HG02852 (cell line): ENCODE results near the gene DLGAP1.
A peak's percentile ranks its signal among the peaks of the same experiment; 100 is the strongest.

Experiments used
- ATAC-seq: cut with Tn5 transposase; IDR thresholded peaks from one replicate; pipeline ENCODE4 v1.9.1; 2021; ENCODE audit warnings: mild to moderate bottlenecking, moderate library complexity; ENCODE audit not compliant: unreplicated experiment

Gene DLGAP1

GRCh38 chr18:3466045-3466444 lies 989.1 kb downstream of the DLGAP1 start:
- ATAC-seq, result no peak

GRCh38 chr18:3463051-3463450 lies 992.1 kb downstream of the DLGAP1 start:
- ATAC-seq, result no peak

GRCh38 chr18:3461704-3462103 lies 993.4 kb downstream of the DLGAP1 start:
- no peak for ATAC-seq

DNA sequence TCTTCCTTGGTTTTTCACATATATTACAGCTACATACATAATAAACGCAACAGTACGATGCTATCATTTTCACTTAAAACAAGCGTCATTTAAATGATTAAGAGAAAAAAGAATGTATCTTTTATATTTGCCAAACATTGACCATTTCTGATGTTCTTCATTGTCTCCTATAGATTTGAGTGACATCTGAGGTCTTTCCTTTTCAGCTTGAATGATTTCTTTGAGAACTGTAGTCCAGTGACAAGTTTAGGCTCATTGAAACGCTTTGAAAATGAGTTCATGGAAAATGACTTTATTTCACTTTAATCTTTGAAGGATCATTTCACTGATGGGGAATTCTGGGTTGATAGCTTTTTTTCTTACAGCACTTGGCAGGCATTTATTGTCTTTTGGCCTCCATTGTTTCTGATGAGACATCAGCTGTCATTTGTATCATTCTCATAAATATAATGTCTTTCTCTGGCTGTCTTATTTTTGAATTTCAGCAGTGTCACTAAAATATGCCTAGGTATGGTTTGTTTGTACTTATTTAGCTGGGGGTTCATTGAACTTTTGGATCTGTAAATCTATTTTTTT lies 994.2 kb downstream of the DLGAP1 start:
- ATAC-seq, result no peak

DNA sequence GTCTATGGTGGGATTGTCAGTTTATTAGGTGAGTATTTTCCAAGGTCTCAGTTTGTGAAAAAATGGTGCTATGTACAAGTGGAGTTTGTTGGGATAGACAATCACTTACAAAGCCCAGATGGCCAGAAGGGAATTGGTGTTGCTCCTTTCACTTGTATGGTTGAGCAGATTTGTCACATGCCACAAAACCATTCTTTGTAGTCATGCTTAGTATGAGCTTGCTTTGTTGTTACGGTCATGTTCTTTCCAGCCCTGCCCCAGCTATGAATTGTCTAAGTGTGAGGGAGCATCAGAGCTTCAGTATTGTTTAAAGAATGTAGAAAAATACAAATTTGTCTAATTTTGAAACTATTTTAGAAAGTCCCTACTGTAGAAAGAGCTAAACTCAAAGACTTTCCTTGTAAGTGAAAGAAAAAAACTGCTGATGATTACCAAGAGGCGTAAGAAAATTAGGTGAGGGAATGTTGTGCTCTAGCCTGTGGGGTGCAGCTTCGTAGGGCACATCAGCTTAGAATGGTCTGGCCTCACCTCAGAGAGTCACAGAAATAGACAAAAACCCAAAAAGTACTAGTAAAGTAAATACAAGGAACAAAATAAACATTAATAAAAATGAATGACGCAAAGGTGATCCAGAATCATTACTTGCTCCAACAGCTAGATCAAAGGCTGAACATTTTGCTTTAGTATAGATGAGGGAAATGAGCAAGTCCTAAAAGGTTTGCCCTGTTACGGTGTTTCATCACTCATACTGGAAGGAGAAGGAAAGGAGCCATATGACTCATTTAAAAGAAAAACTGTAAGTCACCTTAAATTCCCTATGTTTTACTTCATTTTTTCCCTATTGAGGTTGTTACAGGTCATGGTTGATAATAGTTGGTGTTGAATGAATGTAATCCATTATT lies 995.9 kb downstream of the DLGAP1 start:
- ATAC-seq, result peak; percentile 50

DNA sequence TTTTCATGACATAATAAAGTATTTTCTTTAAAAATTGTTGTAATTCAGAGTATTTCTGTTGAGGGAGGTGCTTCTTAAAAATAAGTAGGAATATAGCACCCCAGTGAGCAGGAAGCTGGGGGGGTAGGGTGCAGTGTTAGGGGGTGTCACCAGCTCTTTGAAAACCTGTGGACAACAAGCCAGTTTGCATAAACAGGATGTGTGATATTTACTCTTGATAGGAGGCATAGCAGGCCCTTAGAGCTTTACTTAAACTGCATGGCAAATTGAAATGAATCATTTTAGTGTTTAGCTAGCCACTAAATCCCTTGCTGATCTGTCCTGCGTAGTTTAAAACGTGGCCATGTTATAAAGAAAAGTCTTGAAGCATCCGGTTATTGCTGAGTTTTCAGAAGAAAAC lies 996.7 kb downstream of the DLGAP1 start:
- no peak for ATAC-seq

GRCh38 chr18:3457261-3457724 lies 997.8 kb downstream of the DLGAP1 start:
- no peak for ATAC-seq

DNA sequence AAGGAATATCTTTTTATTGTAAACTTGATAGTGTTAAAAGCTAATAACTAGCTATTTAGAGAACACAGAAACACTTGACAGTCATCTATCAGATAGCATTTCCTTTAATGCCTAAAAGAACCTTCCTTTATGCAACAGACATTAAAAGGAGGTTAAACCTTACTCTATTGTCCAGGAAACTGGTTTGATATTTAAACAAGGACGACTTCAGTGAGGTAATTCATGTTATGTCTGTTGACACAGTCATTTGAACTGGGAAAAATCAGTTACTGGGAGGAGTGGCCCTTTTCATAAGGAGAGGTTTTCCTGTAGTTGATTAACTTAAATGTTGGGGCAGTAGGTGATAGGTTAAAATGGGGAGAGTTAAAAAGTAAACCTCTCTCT lies 998.4 kb downstream of the DLGAP1 start:
- ATAC-seq, result no peak

GRCh38 chr18:3455907-3456685 lies 999.0 kb downstream of the DLGAP1 start:
- no peak for ATAC-seq

DNA sequence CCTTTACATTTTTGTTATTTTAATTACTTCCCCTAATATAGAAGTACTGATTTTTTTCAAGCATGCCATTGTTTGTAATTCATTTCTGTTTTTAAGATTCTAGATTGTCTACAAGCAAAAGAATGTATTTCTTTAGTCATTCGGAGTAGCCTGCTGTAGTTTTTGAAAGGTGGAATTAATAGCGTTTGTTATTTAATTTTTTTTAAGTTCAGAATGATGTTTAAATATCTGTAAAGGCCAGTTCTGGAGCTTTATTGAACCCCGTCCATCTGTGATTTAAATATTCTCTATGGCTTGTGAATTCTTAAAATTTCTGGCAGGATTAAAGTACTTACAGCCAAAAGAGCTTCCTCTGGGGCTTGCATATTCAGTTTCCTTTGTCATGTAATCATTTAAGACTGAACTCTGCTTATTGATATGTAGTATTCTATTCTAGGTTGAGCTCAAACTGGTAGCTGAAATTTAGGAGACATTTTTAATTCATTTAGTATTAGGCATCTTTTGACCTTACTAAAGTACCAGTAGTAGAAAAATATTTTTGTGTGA lies 999.9 kb downstream of the DLGAP1 start:
- ATAC-seq, result no peak

DNA sequence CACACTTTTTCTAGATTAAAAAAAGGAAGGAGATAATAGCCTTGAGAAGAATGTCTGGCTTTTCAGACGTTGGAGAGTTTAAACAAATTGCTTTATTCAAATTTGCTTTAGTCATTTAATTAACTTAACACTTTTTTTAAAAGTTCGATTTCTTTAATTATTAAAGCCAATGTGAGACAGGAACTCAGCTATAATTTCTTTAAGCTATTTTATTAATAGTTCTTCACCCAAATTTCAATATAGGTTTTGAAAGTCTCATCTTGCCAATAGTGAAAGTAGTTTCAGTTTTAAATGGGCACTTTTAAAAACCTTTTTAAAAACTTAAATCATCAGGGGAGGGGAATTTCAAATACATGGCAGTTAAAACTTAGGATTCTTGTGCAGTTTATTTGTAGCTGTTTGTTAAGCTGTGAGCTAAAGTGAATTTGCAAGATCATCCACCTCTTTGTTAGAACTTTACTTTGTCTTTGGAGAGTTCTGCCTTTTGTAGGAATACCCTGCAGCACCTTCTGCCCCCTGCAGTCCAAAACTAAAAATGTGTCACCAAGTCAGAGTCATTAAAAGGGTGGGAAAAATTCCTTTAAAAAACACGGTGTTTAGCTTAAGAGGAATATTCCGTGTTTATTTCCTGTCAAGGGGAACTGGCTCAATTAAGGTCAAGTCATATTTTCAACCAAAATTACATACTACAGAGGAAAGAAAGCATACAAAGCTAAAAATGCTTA lies 1000.6 kb downstream of the DLGAP1 start:
- no peak for ATAC-seq

DNA sequence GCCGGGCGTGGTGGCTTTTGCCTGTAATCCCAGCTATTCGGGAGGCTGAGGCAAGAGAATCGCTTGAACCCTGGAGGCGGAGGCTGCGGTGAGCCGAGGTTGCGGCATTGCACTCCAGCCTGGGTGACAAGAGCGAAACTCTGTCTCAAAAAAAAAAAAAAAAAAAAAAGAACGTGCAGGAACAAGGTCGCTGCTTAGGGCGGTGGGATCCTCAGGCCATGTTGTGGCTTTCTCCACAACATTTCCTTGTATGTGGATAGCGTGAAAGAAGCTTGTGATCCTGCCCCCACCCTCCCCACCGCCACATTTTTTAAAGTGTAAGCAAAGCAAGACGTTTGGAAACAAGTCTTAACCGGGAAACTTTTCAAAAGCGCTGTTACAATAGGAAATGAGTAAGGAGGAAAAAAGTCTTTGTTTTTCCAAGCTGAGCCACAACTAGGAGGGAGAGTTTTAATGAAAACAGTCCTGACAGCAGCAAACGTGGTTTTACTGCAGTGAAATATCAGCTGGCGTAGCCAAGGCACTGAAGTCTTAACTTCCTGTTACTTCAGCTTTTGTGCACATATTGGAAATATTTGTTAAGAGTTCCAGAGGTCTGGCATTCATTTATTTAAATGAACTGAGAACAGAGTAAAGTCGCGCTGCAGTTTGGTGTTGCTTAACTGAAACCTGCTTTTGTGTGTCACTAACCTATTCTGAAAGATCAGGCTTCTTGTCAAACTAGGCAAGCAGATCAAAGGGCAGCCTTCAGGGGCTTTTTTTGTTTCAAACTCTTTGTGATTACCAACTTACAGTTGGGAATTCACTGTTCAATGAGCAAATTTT lies 1001.4 kb downstream of the DLGAP1 start:
- no peak for ATAC-seq

DNA sequence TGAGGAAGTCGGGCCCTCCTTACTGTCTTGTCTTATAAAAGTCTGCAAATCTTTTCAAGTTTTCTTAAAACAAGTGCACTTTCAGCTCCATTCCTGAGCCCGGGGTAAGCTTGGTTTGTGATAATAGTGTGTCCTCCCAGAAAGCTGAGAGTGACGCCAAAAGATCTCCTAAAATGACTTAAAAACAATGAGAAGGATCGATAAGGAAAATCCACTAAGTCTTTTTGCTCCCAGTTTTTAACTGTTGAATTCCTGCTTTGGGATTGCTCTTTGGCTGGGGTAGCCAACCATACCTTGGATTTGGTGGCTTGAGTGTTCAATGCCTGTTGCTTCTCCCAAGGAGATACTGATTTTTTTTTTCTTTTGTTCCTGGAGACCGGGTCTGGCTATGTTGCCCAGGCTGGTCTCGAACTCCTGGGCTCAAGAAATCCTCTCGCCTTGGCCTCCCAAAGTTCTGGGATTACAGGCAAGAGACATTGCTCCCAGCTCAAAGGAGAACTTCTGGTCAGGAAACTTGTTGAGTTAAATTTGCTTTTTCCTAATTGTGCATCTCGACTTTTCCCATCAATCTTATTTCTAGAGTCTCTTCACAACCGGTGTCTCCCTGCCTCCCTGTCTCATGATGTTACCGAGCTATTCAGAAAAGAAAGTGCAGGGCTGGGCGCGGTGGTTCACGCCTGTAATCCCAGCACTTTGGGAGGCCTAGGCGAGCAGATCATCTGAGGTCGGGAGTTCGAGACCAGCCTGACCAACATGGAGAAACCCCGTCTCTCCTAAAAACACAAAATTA lies 1002.2 kb downstream of the DLGAP1 start:
- ATAC-seq, result no peak

DNA sequence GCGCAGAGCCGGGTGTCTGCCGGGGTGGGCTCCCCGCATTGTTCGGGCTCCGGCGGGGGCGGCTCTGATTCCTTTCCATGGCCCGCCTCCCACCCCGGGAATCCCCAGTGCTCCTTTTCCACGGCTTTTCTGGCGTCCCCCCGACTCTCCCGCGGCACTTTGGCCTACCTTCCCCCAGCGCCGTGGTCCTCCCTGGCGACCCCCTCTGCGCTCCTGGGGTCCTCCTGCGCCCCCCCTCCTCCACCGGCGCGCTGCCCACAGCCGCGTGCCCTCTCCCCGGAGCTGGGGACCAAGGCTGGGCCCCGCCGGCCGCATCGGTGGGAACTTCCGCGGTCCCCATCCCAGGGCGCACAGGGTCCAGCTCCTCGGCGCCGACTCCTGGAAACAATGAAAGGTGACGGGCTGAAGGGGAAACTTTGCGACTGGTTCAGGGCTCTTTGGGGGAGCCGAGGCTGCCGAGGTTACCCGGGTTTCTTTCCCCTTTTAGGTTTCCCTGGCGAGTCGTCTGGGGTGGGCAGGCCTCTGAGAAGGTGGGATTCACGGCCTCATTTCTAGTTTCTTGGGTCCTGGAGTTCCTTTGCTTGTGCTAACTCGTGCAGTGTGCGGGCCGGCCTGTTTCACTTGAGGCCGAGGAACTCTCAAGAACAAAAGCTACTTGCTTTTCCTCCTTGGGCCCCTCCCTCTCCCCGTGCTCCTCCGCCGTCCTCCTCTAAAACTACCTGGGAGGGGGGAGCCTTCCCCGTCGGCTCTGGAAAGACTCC lies 1002.9 kb downstream of the DLGAP1 start:
- no peak for ATAC-seq

DNA sequence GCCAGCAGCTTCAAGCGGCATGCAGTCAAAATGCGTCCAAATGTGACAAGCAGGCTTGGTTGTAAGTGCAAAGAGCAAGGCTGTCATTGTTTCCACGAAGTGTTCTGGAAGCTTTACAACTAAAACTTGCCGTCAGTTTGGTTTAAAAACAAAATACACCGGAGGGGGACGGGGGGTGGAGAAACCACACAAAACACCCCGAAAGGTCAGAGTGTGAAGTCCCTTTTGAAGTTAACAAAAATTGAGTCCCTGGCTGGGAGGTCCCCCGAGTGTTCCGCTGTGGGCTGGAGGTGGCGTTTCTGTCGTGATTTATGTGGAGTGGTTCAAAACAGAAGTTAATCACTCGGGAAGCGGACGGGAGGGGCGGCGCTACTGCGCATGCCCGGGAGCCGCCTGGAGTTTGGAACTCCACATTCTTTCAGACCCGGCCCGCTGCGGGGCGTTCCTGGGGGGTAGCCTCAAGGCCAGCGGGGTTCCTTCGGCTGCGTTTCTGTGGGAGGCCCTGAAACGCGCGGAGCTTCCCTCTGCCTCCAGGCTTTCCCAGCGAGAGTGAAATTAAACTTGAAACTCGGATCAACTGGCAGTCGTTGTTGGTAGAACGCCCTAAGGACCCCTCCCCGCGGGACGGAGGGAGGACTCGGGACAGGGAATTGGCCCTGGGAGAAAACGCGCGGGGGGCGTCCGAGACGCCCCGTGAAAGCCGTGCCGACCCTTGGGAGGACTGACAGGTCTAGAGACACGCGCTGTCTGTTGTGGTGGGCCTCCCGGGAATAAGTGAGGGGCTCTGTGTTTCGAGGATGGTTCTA lies 1003.7 kb downstream of the DLGAP1 start:
- no peak for ATAC-seq

DNA sequence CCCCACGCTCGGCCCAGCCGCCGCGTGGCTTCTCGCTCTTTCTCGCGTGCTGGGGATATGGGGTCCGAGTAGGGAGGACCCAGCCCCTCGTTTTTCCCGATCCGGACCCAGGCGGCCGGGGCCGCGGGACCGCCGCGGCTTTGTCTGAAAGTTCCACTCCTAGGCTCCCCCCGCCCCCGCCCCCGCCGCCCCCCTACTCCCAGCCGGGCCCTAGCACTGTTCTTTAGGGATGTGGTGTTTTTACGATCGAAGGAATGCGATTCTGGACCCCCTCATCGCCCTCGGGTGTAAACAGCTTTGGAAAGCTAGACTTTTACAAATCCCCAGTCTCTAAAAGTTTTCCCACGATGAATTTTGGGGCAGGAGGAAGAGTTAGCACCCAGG lies 1004.3 kb downstream of the DLGAP1 start:
- ATAC-seq, result no peak

- ATAC-seq, result no peak
These were observed 1004.9 kb downstream of the DLGAP1 start, which contains the start of gene TGIF1 for GRCh38 chr18:3450012-3450798. Gene TGIF1, plus strand, starts transcription at chr18:3450172. Its CDS starts 318 bp downstream, at chr18:3450490.
